ENCODE measurements around the gene HMGXB3.

HMGXB3 gene

DNA sequence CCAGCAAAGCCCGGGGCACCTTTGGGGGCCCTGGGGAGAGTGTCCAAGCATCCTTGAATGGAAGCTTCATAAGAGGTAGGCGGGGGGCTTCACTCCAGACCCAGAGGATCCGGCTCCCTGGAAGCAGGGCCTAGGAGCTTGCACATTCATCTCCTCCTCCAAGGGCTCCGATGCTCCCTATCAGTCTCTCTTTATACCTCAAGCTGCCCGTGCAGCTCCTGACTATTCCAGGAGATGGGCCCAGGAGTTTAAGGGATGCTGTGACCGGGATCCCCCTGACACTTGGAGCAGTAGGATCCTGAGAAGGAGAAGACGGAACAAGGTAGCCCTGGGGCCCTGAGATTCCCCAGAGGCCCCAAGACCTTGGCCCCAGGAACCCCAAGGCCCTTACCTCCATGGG lies 59.9 kb downstream of the HMGXB3 start:
- TF ChIP-seq FOXP2 (optimal IDR thresholded peaks at IDR 0.05; ENCODE audit: borderline replicate concordance, extremely low read depth, extremely low read length, insufficient read depth): no peak
- TF ChIP-seq TAF1 (IDR thresholded peaks at IDR 0.05; ENCODE audit: borderline replicate concordance, insufficient read depth, low read length): no peak
- TF ChIP-seq SIN3A (IDR thresholded peaks at IDR 0.05; ENCODE audit: borderline replicate concordance, insufficient read depth, low read length): no peak
- TF ChIP-seq POLR2AphosphoS5 (IDR thresholded peaks at IDR 0.05; ENCODE audit: low read depth, low read length): no peak
- TF ChIP-seq REST (IDR thresholded peaks at IDR 0.05; ENCODE audit: insufficient read depth in 1 of 2, low read depth in 2 of 2, low read length in 2 of 2): no peak

DNA sequence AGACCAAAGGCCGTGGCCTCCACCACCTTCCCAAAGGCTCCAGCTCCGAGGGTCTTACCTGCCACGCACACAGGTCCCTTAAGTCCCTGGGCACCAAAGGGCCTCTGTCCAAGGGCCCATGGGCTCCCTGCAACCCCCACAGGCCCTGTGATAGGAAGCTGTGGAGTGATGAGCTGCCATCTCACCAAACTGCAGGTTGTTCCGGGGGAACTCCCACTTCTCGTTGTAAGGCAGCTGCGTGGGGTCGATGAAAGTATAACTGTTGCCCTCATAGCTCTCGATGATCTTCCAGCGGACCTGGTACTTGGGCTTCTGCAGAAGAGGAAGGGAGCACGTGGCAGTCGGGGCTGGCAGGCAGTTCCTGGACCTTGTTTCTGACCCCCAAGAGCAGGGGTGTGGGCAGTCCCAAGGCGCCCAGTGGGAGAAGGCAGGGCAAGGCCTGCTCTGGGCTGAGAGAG lies 61.0 kb downstream of the HMGXB3 start:
- TF ChIP-seq REST (IDR thresholded peaks at IDR 0.05; ENCODE audit: insufficient read depth in 1 of 2, low read depth in 2 of 2, low read length in 2 of 2) (no peak), SIN3A (IDR thresholded peaks at IDR 0.05; ENCODE audit: borderline replicate concordance, insufficient read depth, low read length) (no peak), TAF1 (IDR thresholded peaks at IDR 0.05; ENCODE audit: borderline replicate concordance, insufficient read depth, low read length) (no peak), POLR2AphosphoS5 (IDR thresholded peaks at IDR 0.05; ENCODE audit: low read depth, low read length) (no peak), FOXP2 (optimal IDR thresholded peaks at IDR 0.05; ENCODE audit: borderline replicate concordance, extremely low read depth, extremely low read length, insufficient read depth) (no peak)

GRCh38 chr5:150062216-150062922 lies 61.8 kb downstream of the HMGXB3 start:
- TF ChIP-seq FOXP2 (optimal IDR thresholded peaks at IDR 0.05; ENCODE audit: borderline replicate concordance, extremely low read depth, extremely low read length, insufficient read depth) (no peak), POLR2AphosphoS5 (IDR thresholded peaks at IDR 0.05; ENCODE audit: low read depth, low read length) (no peak), TAF1 (IDR thresholded peaks at IDR 0.05; ENCODE audit: borderline replicate concordance, insufficient read depth, low read length) (no peak), REST (IDR thresholded peaks at IDR 0.05; ENCODE audit: insufficient read depth in 1 of 2, low read depth in 2 of 2, low read length in 2 of 2) (no peak), SIN3A (IDR thresholded peaks at IDR 0.05; ENCODE audit: borderline replicate concordance, insufficient read depth, low read length) (no peak)

DNA sequence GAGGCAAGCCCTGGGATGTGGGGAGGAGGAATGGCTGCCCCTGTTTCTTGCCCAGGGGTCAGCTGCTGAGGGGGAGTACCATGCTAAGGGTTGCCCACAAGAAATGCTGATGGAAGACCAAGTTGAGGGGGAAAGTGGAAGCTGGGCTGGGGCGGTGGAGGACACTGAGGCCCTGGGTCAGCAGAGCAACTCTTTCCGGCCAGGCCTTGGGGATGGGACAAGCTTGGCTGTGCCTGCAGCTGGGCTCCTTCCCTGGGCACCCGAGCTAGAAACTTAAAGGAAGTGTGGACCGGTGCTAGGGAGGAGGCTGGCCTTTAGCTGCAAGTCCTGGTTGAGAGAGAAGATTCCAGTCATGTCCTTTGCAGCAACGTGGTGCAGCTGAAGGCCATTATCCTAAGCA lies 63.1 kb downstream of the HMGXB3 start:
- TF ChIP-seq REST (IDR thresholded peaks at IDR 0.05; ENCODE audit: insufficient read depth in 1 of 2, low read depth in 2 of 2, low read length in 2 of 2) (no peak), FOXP2 (optimal IDR thresholded peaks at IDR 0.05; ENCODE audit: borderline replicate concordance, extremely low read depth, extremely low read length, insufficient read depth) (no peak), POLR2AphosphoS5 (IDR thresholded peaks at IDR 0.05; ENCODE audit: low read depth, low read length) (no peak), SIN3A (IDR thresholded peaks at IDR 0.05; ENCODE audit: borderline replicate concordance, insufficient read depth, low read length) (no peak), TAF1 (IDR thresholded peaks at IDR 0.05; ENCODE audit: borderline replicate concordance, insufficient read depth, low read length) (no peak)

Measured in PFSK-1 (cell line).